Hepatocyte (in vitro differentiated cells): ENCODE measurements around the gene POSTN.

ENCODE experiments used
- CTCF ChIP-seq: fragments of 200-600 bp; sonication (generic); IDR thresholded peaks from 2 replicates; pipeline ENCODE4 v1.5.1; 2016; ENCODE audit warnings: antibody characterized with exemption, mild to moderate bottlenecking; ENCODE audit not compliant: poor library complexity
- EZH2 ChIP-seq: fragments of 200-600 bp; sonication (generic); IDR thresholded peaks from 2 replicates; pipeline ENCODE4 v1.6.1; 2016; ENCODE audit warnings: antibody characterized with exemption, mild to moderate bottlenecking, borderline replicate concordance
- EZH2phosphoT487 ChIP-seq: fragments of 200-600 bp; sonication (generic); IDR thresholded peaks from one replicate; pipeline ENCODE4 v1.6.1; 2018; ENCODE audit warnings: antibody characterized with exemption, mild to moderate bottlenecking, low read depth, moderate library complexity; ENCODE audit not compliant: unreplicated experiment, severe bottlenecking

GRCh38 chr13:37561031-37561430, 37.5 kb downstream of the POSTN start:
- no peak for TF ChIP-seq CTCF
- no peak for TF ChIP-seq EZH2phosphoT487
- TF ChIP-seq EZH2 = no peak
